Chondrocyte (in vitro differentiated cells): ENCODE measurements around the gene SLIT3. TPM values are rescaled to one million over a fixed set of nuclear protein-coding genes. Genes with fewer than 3 reads are reported as not detected.
A peak's percentile ranks its signal among the peaks of the same experiment; 100 is the strongest.

Source experiments
- DNase-seq: peaks from one replicate; pipeline ENCODE4 v3.0.0; 2021; ENCODE audit warnings: mixed read lengths, low spot score
- H3K27ac Mint-ChIP-seq: one replicate; pipeline ENCODE4 v1.8.0; 2021; ENCODE audit warnings: mild to moderate bottlenecking, moderate library complexity, mixed read lengths; ENCODE audit not compliant: unreplicated experiment
- H3K27me3 Mint-ChIP-seq: 2 replicates; pipeline ENCODE4 v1.8.0; 2021; ENCODE audit warnings: low read depth, mixed read lengths
- H3K36me3 Mint-ChIP-seq: 2 replicates; pipeline ENCODE4 v1.8.0; 2021; ENCODE audit warnings: low read depth, mixed read lengths
- H3K4me1 Mint-ChIP-seq: 2 replicates; pipeline ENCODE4 v1.8.0; 2021; ENCODE audit warnings: low read depth, mild to moderate bottlenecking, mixed read lengths
- H3K4me3 Mint-ChIP-seq: one replicate; pipeline ENCODE4 v1.8.0; 2021; ENCODE audit warnings: mild to moderate bottlenecking, moderate library complexity, mixed read lengths; ENCODE audit not compliant: unreplicated experiment
- H3K9me3 Mint-ChIP-seq: 2 replicates; pipeline ENCODE4 v1.8.0; 2021; ENCODE audit warnings: low read depth, mixed read lengths
- total RNA-seq: library from RNA; stranded (reverse); gene quantifications from 3 replicates; pipeline ENCODE4 v1.2.1, GENCODE V29; 2021
- TF ChIP-seq, protein P1 (sequence below): fragments of 200-600 bp; sonication (generic); IDR thresholded peaks from 2 replicates; pipeline ENCODE4 v1.5.0; 2021; ENCODE audit warnings: antibody characterized with exemption, mild to moderate bottlenecking, moderate library complexity

The SLIT3 gene
- total RNA-seq, 1 donor from 2014 or later, result 116 TPM

DNA sequence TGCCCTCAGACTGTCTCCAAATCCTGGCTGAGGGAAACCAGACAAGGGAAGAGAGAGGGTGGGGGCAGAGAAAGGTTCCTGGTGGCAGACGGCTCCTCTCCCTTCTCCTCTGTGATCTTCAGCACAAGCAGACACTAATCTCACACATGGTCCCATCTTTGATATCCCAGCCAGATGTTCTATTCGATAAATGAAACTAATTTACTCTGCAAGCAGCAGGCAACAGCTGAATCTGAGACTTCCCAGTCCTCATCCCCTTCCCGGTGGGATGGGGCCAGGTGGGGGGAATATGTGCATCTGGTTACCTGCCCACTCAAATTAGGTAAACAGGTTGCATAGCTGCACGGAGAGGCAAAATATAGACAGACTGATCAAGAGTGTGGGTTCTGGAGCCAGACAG, 512.8 kb downstream of the SLIT3 start:
- Mint-ChIP-seq H3K9me3 (peaks cover 3% of the 10 kb centered on the region), H3K4me3 (no peak overlapping the region), H3K27ac (no peak overlapping the region), H3K27me3 (no peaks in the 10 kb centered on the region), H3K36me3 (peaks cover 15% of the 10 kb centered on the region), H3K4me1 (peaks cover 26% of the 10 kb centered on the region)
- no peak for DNase-seq
- TF ChIP-seq, protein P1, sequence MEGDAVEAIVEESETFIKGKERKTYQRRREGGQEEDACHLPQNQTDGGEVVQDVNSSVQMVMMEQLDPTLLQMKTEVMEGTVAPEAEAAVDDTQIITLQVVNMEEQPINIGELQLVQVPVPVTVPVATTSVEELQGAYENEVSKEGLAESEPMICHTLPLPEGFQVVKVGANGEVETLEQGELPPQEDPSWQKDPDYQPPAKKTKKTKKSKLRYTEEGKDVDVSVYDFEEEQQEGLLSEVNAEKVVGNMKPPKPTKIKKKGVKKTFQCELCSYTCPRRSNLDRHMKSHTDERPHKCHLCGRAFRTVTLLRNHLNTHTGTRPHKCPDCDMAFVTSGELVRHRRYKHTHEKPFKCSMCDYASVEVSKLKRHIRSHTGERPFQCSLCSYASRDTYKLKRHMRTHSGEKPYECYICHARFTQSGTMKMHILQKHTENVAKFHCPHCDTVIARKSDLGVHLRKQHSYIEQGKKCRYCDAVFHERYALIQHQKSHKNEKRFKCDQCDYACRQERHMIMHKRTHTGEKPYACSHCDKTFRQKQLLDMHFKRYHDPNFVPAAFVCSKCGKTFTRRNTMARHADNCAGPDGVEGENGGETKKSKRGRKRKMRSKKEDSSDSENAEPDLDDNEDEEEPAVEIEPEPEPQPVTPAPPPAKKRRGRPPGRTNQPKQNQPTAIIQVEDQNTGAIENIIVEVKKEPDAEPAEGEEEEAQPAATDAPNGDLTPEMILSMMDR, result no peak

DNA sequence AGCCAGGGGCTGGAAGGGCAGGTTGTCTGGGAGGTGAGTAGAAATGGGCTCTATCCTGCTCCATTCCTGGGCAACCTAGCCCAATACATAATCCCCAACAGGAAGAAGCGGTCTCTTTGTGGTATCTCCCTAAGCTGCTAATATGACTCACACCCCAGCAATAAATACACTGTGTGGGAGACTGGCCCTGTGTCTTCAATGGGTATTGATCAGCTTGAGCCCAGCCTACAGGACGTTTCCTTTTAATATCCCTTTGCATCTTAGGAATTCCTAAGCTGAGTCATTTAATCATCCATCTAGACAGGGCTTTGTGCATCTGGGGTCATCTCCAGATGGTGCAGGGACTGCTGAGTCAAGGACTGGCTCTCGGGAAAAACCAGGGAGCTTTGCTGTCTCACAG, 514.8 kb downstream of the SLIT3 start:
- Mint-ChIP-seq H3K4me1 (peaks cover 23% of the 10 kb centered on the region), H3K9me3 (peaks cover 7% of the 10 kb centered on the region), H3K27ac (no peak overlapping the region), H3K36me3 (peaks cover 19% of the 10 kb centered on the region), H3K27me3 (no peaks in the 10 kb centered on the region), H3K4me3 (no peak overlapping the region)
- DNase-seq, result no peak
- TF ChIP-seq, protein P1, result no peak

DNA sequence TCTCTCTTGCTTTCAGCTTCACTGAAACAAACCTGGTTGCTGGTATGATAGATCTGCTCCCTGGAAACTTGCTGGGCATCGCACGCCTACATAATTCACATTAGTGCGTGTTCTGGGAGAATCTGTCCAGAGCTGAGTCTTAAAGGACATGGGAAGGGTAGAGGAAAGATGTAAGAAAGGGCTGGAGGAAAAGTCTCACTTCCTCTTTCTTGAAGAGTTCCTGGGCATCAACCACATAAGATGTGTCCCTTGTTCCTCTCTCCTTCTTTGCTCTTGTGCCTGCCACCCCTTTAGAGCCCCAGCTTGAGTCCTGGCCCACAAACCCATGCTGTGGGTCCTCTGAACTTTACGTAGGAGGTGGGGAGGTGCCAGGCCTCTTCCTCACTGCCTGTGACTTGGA, 516.5 kb downstream of the SLIT3 start:
- H3K9me3 Mint-ChIP-seq, result peaks cover 7% of the 10 kb centered on the region
- no peak overlapping the region for H3K4me3 Mint-ChIP-seq
- no peaks in the 10 kb centered on the region for H3K27me3 Mint-ChIP-seq
- TF ChIP-seq, protein P1, result no peak
- DNase-seq, result no peak
- peaks cover 22% of the 10 kb centered on the region for H3K36me3 Mint-ChIP-seq
- H3K4me1 Mint-ChIP-seq, result peaks cover 17% of the 10 kb centered on the region
- H3K27ac Mint-ChIP-seq, result no peak overlapping the region

DNA sequence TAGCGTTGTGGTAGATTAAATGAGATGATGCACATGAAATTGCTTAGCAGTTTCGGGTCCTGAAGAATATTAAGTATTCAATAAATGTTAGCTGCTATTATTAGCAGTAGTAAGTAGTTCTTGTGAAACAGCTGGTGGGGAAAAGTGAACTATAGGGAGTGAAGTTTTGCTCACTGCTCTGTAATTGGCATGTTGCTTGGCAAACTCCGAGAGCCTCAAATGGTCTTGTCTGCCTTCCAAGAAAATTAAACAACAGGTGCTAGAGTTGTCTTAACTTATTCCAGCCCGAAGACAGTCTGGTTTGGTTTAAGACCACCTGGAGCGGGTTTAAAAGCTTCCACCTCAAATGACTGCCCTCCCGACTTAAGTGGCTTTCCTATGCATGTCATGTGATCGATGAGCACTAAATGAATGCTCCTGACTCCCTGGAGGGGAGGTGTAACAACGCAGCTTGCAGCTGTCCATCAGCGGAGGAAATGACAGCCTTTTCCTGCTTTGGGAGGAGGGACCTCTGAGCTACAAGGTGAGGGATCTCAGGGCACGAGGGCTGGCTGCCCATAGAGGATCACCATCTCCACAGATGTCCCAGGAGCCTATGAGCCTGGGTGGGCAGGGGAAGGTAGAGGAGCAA, 518.9 kb downstream of the SLIT3 start:
- TF ChIP-seq, protein P1, result no peak
- H3K9me3 Mint-ChIP-seq, result peaks cover 7% of the 10 kb centered on the region
- peak overlapping the region; percentile 46 for H3K27ac Mint-ChIP-seq
- no peak overlapping the region for H3K4me3 Mint-ChIP-seq
- H3K27me3 Mint-ChIP-seq, result no peaks in the 10 kb centered on the region
- no peak for DNase-seq
- peaks cover 27% of the 10 kb centered on the region for H3K36me3 Mint-ChIP-seq
- peaks cover 12% of the 10 kb centered on the region for H3K4me1 Mint-ChIP-seq

DNA sequence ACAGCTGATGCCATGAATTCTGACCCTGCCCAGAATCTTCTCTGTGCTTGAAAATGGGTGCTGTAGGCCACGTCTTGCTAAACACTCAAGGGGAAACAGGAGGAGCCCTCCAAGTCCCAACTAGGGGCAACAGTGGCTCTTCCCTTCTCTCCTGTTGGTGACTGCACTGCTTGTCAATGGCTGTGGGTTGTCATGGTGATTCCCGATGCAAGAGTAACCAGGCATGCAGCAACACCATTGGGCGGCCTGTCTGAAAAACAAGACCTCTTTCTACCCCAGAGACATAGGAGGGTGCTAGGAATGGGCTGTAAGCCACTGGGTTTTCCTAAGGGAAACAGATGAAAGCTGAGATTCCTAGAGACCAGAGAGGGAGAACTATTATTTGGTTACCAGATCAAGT, 520.1 kb downstream of the SLIT3 start:
- TF ChIP-seq, protein P1, result no peak
- Mint-ChIP-seq H3K27me3 (no peaks in the 10 kb centered on the region), H3K4me3 (no peak overlapping the region), H3K4me1 (peaks cover 10% of the 10 kb centered on the region), H3K36me3 (peaks cover 29% of the 10 kb centered on the region), H3K27ac (no peak overlapping the region), H3K9me3 (peaks cover 7% of the 10 kb centered on the region)
- no peak for DNase-seq
